Loucy (cell line): ENCODE results near the gene NUTM2E.
"Not testable (repeated sequence)": the region's sequence is repeated elsewhere in the genome, so short reads cannot be mapped to it uniquely, and the experiment has no call there.

Experiments used
- CTCF ChIP-seq: fragments of 200-600 bp; sonication (generic); conservative IDR thresholded peaks from 2 replicates; pipeline ENCODE4 v1.5.1; 2014; ENCODE audit warnings: mild to moderate bottlenecking, antibody characterized with exemption, low read length
- EZH2phosphoT487 ChIP-seq: fragments of 200-600 bp; IDR thresholded peaks from 2 replicates; pipeline ENCODE4 v1.6.1; 2018; ENCODE audit warnings: antibody characterized with exemption, mild to moderate bottlenecking, moderate library complexity, borderline replicate concordance

GRCh38 chr10:79835891-79836290 lies 9.4 kb downstream of the NUTM2E start:
- TF ChIP-seq CTCF, EZH2phosphoT487: not testable (repeated sequence)
